Upper lobe of left lung (tissue), 4 donors: ENCODE results near the gene FTSJ3.
A peak's percentile ranks its signal among the peaks of the same experiment; 100 is the strongest.

Experiments used
- CTCF ChIP-seq, 6 experiments: fragments of 450-650 bp in 4 of 6; fragments of 200-600 bp in 2 of 6; sonication (generic) in 2 of 6; IDR thresholded peaks; one replicate each; pipeline ENCODE4 v1.5.1; 2016 to 2019; ENCODE audit warnings: antibody characterized with exemption in 6 of 6
- EP300 ChIP-seq, 4 donors: sonication (generic); formaldehyde crosslinking; IDR thresholded peaks; one replicate each; pipeline ENCODE4 v1.5.1; 2017; ENCODE audit warnings: antibody characterized with exemption in 4 of 4, control low read depth in 2 of 4
- POLR2A ChIP-seq, 4 donors: fragments of 450-650 bp; IDR thresholded peaks; one replicate each; pipeline ENCODE4 v1.5.1; 2016 to 2017; ENCODE audit warnings: antibody characterized with exemption in 4 of 4, mild to moderate bottlenecking in 2 of 4
- POLR2AphosphoS5 ChIP-seq, 2 donors: sonication (generic); formaldehyde crosslinking; IDR thresholded peaks; one replicate each; pipeline ENCODE4 v1.5.1; 2017; ENCODE audit warnings: antibody characterized with exemption in 2 of 2

- TF ChIP-seq POLR2A (IDR thresholded peaks at IDR 0.05) = peak in 1 of 4 donors; percentile 7
- TF ChIP-seq CTCF (IDR thresholded peaks at IDR 0.05) = peak; percentile 62 to 89 (median 82)
- TF ChIP-seq EP300 (IDR thresholded peaks at IDR 0.05) = no peak
- peak; percentile 51 to 85 for TF ChIP-seq POLR2AphosphoS5 (IDR thresholded peaks at IDR 0.05)
These were observed 21.6 kb upstream of the FTSJ3 start for GRCh38 chr17:63848834-63849689.
